GM10248 (cell line): ENCODE measurements around the gene SLCO1B3.
A peak's percentile ranks its signal among the peaks of the same experiment; 100 is the strongest.
"Not testable (repeated sequence)": the region's sequence is repeated elsewhere in the genome, so short reads cannot be mapped to it uniquely, and the experiment has no call there.

Source experiments
- CTCF ChIA-PET: fragments of 300-600 bp; sonication (Branson Sonifier 250); formaldehyde crosslinking; extraction: SDS; loops from one replicate; lab custom pipeline; 2021; ENCODE audit warnings: antibody characterized with exemption; lab: Yijun Ruan, JAX
- POLR2A ChIA-PET: fragments of 350-650 bp; sonication (Branson Sonifier 250); formaldehyde crosslinking; extraction: SDS; loops from one replicate; lab custom pipeline; 2020; ENCODE audit warnings: antibody characterized with exemption; lab: Yijun Ruan, JAX
- DNase-seq: peaks from one replicate; pipeline ENCODE4 v3.0.0; 2012; ENCODE audit errors: extremely low spot score
- TF ChIP-seq, protein P1 (sequence below): IDR thresholded peaks from 2 replicates; pipeline ENCODE4 v1.5.1; 2012; ENCODE audit warnings: mild to moderate bottlenecking, low read depth; ENCODE audit errors: extremely low read depth, missing control alignments, control extremely low read depth

The SLCO1B3 gene, protein sequence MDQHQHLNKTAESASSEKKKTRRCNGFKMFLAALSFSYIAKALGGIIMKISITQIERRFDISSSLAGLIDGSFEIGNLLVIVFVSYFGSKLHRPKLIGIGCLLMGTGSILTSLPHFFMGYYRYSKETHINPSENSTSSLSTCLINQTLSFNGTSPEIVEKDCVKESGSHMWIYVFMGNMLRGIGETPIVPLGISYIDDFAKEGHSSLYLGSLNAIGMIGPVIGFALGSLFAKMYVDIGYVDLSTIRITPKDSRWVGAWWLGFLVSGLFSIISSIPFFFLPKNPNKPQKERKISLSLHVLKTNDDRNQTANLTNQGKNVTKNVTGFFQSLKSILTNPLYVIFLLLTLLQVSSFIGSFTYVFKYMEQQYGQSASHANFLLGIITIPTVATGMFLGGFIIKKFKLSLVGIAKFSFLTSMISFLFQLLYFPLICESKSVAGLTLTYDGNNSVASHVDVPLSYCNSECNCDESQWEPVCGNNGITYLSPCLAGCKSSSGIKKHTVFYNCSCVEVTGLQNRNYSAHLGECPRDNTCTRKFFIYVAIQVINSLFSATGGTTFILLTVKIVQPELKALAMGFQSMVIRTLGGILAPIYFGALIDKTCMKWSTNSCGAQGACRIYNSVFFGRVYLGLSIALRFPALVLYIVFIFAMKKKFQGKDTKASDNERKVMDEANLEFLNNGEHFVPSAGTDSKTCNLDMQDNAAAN

GRCh38 chr12:20810487-20810886 lies at the start of gene SLCO1B3:
SLCO1B3 (plus strand) TSS chr12:20810705; CDS start chr12:20815739, 5,034 bp downstream.
- CTCF ChIA-PET, result no interaction called here
- TF ChIP-seq, protein P1, sequence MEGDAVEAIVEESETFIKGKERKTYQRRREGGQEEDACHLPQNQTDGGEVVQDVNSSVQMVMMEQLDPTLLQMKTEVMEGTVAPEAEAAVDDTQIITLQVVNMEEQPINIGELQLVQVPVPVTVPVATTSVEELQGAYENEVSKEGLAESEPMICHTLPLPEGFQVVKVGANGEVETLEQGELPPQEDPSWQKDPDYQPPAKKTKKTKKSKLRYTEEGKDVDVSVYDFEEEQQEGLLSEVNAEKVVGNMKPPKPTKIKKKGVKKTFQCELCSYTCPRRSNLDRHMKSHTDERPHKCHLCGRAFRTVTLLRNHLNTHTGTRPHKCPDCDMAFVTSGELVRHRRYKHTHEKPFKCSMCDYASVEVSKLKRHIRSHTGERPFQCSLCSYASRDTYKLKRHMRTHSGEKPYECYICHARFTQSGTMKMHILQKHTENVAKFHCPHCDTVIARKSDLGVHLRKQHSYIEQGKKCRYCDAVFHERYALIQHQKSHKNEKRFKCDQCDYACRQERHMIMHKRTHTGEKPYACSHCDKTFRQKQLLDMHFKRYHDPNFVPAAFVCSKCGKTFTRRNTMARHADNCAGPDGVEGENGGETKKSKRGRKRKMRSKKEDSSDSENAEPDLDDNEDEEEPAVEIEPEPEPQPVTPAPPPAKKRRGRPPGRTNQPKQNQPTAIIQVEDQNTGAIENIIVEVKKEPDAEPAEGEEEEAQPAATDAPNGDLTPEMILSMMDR, result no peak
- no peak for DNase-seq
- POLR2A ChIA-PET, result no interaction called here

DNA sequence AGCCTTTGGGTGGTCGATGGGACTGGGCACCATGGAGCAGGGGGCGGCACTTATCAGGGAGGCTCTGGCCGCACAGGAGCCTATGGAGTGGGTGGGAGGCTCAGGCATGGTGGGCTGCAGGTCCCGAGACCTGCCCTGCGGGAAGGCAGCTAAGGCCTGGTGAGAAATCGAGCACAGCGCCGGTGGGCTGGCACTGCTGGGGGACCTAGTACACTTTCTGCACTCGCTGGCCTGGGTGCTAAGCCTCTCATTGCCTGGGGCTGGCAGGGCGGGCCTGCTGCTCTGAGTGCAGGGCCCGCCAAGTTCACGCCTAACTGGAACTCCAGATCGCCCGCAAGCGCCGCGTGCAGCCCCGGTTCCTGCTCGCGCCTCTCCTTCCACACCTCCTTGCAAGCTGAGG lies 33.1 kb upstream of the SLCO1B3 start:
- TF ChIP-seq, protein P1, result no peak
- DNase-seq, result no peak
- ChIA-PET POLR2A (no interaction called here), CTCF (interaction anchor here (1.3 kb wide), 1 partner anchor 25 kb away, joined by 3 read pairs; no protein-coding TSS in a partner anchor)

DNA sequence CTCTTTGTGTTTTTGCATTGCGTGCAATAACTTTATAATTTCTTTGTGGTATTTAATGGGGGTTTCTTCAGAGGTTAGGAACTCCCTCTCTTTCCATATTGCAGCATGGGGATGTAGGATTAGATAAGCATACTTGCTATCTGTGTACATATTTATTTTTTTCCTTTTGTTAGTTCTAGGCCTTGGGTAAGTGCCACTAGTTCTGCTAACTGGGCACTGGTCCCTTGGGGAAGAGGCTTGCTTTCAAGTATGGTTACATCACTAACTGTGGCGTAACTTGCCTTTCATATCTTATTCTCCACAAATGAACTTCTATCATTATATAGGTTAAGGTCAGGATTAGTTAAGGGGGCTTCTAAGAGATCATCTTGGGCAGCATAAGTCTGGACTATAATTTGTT lies 31.5 kb upstream of the SLCO1B3 start:
- no peak for DNase-seq
- TF ChIP-seq, protein P1, result no peak
- ChIA-PET CTCF (no interaction called here), POLR2A (no interaction called here)

GRCh38 chr12:20779971-20780370 lies 30.5 kb upstream of the SLCO1B3 start:
- DNase-seq, CTCF ChIA-PET, POLR2A ChIA-PET: not testable (repeated sequence)

- POLR2A ChIA-PET, CTCF ChIA-PET, DNase-seq: not testable (repeated sequence)
Observed at GRCh38 chr12:20783796-20784357, 26.6 kb upstream of the SLCO1B3 start.

DNA sequence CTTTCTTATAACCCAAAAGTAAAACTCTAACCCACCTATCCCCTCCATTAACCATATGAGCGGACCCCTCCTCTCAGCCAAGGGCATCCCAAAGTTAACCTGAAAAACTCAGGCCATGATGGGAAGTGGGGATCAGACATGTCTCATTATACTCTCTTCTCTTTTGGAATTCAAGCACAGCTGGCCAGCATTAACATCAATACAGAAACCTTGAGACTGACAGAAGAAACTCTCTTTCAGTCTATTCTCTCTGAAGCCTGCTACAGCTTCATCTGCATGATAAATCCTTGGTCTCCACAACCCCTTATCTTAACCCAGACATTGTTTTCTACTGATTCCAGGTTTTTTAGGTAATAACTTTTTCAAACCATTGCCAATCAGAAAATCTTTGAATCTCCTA lies 17.5 kb upstream of the SLCO1B3 start:
- no peak for DNase-seq
- ChIA-PET CTCF (no interaction called here), POLR2A (no interaction called here)
- TF ChIP-seq, protein P1, result no peak

GRCh38 chr12:20798554-20798953 lies 12.0 kb upstream of the SLCO1B3 start:
- ChIA-PET POLR2A (no interaction called here), CTCF (no interaction called here)
- DNase-seq, result no peak
- TF ChIP-seq, protein P1, result peak; percentile 23
